SJCRH30 (cell line): ENCODE measurements around the gene ANKRD65. TPM values are rescaled to one million over a fixed set of nuclear protein-coding genes. Genes with fewer than 3 reads are reported as not detected.
A peak's percentile ranks its signal among the peaks of the same experiment; 100 is the strongest.
"Not testable (repeated sequence)": the region's sequence is repeated elsewhere in the genome, so short reads cannot be mapped to it uniquely, and the experiment has no call there.

ENCODE experiments used
- DNase-seq, 2 experiments: peaks; one replicate each; pipeline ENCODE4 v3.0.0-alpha.2; 2015 to 2020
- H3K27ac ChIP-seq: fragments of 250-450 bp; sonication (Bioruptor Pico); 2 replicates; pipeline ENCODE4 v1.5.1; 2020; ENCODE audit warnings: mild to moderate bottlenecking, moderate library complexity
- H3K27me3 ChIP-seq: fragments of 250-450 bp; sonication (Bioruptor Pico); 2 replicates; pipeline ENCODE4 v1.5.1; 2020; ENCODE audit warnings: mild to moderate bottlenecking, moderate library complexity
- H3K36me3 ChIP-seq: fragments of 250-450 bp; sonication (Bioruptor Pico); 2 replicates; pipeline ENCODE4 v1.5.1; 2020; ENCODE audit warnings: mild to moderate bottlenecking, moderate library complexity
- H3K4me1 ChIP-seq: fragments of 250-450 bp; sonication (Bioruptor Pico); 2 replicates; pipeline ENCODE4 v1.5.1; 2020; ENCODE audit warnings: mild to moderate bottlenecking, moderate library complexity
- H3K4me3 ChIP-seq: fragments of 250-450 bp; sonication (Bioruptor Pico); 2 replicates; pipeline ENCODE4 v1.5.1; 2020; ENCODE audit warnings: mild to moderate bottlenecking, moderate library complexity
- H3K9me3 ChIP-seq: fragments of 250-450 bp; sonication (Bioruptor Pico); replicated peaks from 2 replicates; pipeline ENCODE4 v1.5.1; 2020; ENCODE audit warnings: mild to moderate bottlenecking, moderate library complexity
- total RNA-seq: library from RNA; depleted of rRNA; stranded (reverse); fragments of >200 nt; shearing (Covaris generic); gene quantifications from 2 replicates; pipeline ENCODE4 v1.2.3, GENCODE V29; 2014

ANKRD65 gene
- total RNA-seq, 1 experiment from 2014 or later, result 6.2 TPM

GRCh38 chr1:1388078-1388472 lies 33.0 kb downstream of the ANKRD65 start:
- no peak for DNase-seq
- Histone ChIP-seq H3K4me1 (no peaks in the 10 kb centered on the region; the same call in 1 of the 2 replicates), H3K9me3 (peaks cover 4% of the 10 kb centered on the region), H3K27me3 (no peaks in the 10 kb centered on the region), H3K4me3 (no peak overlapping the region), H3K36me3 (peaks cover 90% of the 10 kb centered on the region), H3K27ac (no peak overlapping the region)

- peaks cover 84% of the 10 kb centered on the region for H3K36me3 ChIP-seq
Observed at GRCh38 chr1:1387098-1388077, 33.7 kb downstream of the ANKRD65 start.

GRCh38 chr1:1385931-1386330 lies 35.1 kb downstream of the ANKRD65 start:
- DNase-seq, result no peak
- no peak overlapping the region for H3K27ac ChIP-seq
- no peaks in the 10 kb centered on the region; the same call in 1 of the 2 replicates for H3K4me1 ChIP-seq
- H3K27me3 ChIP-seq, result no peaks in the 10 kb centered on the region
- H3K4me3 ChIP-seq, result no peak overlapping the region
- peaks cover 69% of the 10 kb centered on the region for H3K36me3 ChIP-seq
- H3K9me3 ChIP-seq, result peaks cover 4% of the 10 kb centered on the region

More at GRCh38 chr1:1387098-1388077, 33.7 kb downstream of the ANKRD65 start:
- Histone ChIP-seq H3K4me3 (no peak overlapping the region), H3K9me3 (peaks cover 4% of the 10 kb centered on the region), H3K27me3 (no peaks in the 10 kb centered on the region), H3K4me1 (no peaks in the 10 kb centered on the region; the same call in 1 of the 2 replicates), H3K27ac (no peak overlapping the region)
- no peak for DNase-seq

- H3K9me3 ChIP-seq, H3K27ac ChIP-seq, H3K4me1 ChIP-seq, H3K27me3 ChIP-seq, DNase-seq, H3K4me3 ChIP-seq: not testable (repeated sequence)
- peaks cover 63% of the 10 kb centered on the region for H3K36me3 ChIP-seq
Observed at GRCh38 chr1:1385339-1385738, 35.7 kb downstream of the ANKRD65 start.

GRCh38 chr1:1381294-1381693 lies 39.8 kb downstream of the ANKRD65 start:
- Histone ChIP-seq H3K4me3 (no peak overlapping the region), H3K36me3 (peaks cover 23% of the 10 kb centered on the region), H3K27me3 (no peaks in the 10 kb centered on the region), H3K27ac (no peak overlapping the region), H3K4me1 (peaks cover 6% of the 10 kb centered on the region), H3K9me3 (peaks cover 4% of the 10 kb centered on the region)
- no peak for DNase-seq

- H3K27ac ChIP-seq, result no peak overlapping the region
- H3K4me1 ChIP-seq, result peaks cover 6% of the 10 kb centered on the region
- peaks cover 18% of the 10 kb centered on the region for H3K36me3 ChIP-seq
- no peaks in the 10 kb centered on the region for H3K27me3 ChIP-seq
- DNase-seq, result no peak
- peaks cover 4% of the 10 kb centered on the region; the same call in 1 of the 2 replicates for H3K9me3 ChIP-seq
- no peak overlapping the region for H3K4me3 ChIP-seq
Observed at GRCh38 chr1:1380860-1381259, 40.2 kb downstream of the ANKRD65 start.

- no peak for DNase-seq
- H3K27me3 ChIP-seq, result no peaks in the 10 kb centered on the region
- H3K27ac ChIP-seq, result no peak overlapping the region
- H3K9me3 ChIP-seq, result no peaks in the 10 kb centered on the region
- peaks cover 10% of the 10 kb centered on the region for H3K4me1 ChIP-seq
- peaks cover 8% of the 10 kb centered on the region for H3K36me3 ChIP-seq
- no peak overlapping the region for H3K4me3 ChIP-seq
Observed at GRCh38 chr1:1377540-1378205, 43.4 kb downstream of the ANKRD65 start.

- Histone ChIP-seq H3K27ac (no peak overlapping the region), H3K9me3 (no peaks in the 10 kb centered on the region), H3K4me1 (peaks cover 17% of the 10 kb centered on the region), H3K4me3 (no peak overlapping the region), H3K36me3 (peaks cover 8% of the 10 kb centered on the region), H3K27me3 (no peaks in the 10 kb centered on the region)
- DNase-seq, result no peak
Observed at GRCh38 chr1:1376551-1377226, 44.4 kb downstream of the ANKRD65 start.

- Histone ChIP-seq H3K36me3 (peaks cover 8% of the 10 kb centered on the region), H3K4me3 (peak within 1 kb of the TSS; percentile 97), H3K9me3 (no peaks in the 10 kb centered on the region), H3K4me1 (peaks cover 28% of the 10 kb centered on the region), H3K27ac (peak within 1 kb of the TSS; percentile 86), H3K27me3 (no peaks in the 10 kb centered on the region)
- peak; percentile 100 for DNase-seq
Observed at GRCh38 chr1:1374929-1375662, 46.0 kb downstream of the ANKRD65 start, which contains the start of gene AURKAIP1. Gene AURKAIP1 (minus strand): TSS chr1:1375207. CDS start chr1:1374756, 451 bp downstream.

- H3K4me1 ChIP-seq, result peaks cover 28% of the 10 kb centered on the region
Observed at GRCh38 chr1:1374589-1374928, 46.5 kb downstream of the ANKRD65 start.

GRCh38 chr1:1373815-1374588 lies 47.1 kb downstream of the ANKRD65 start:
- H3K9me3 ChIP-seq, result no peaks in the 10 kb centered on the region
- DNase-seq, result no peak
- peaks cover 10% of the 10 kb centered on the region for H3K36me3 ChIP-seq
- H3K27me3 ChIP-seq, result no peaks in the 10 kb centered on the region
- H3K4me1 ChIP-seq, result peaks cover 25% of the 10 kb centered on the region
- H3K27ac ChIP-seq, result peak overlapping the region; percentile 86
- H3K4me3 ChIP-seq, result peak overlapping the region; percentile 97

More at GRCh38 chr1:1374589-1374928, 46.5 kb downstream of the ANKRD65 start:
- peaks cover 10% of the 10 kb centered on the region for H3K36me3 ChIP-seq
- peak overlapping the region; percentile 86 for H3K27ac ChIP-seq
- no peaks in the 10 kb centered on the region for H3K27me3 ChIP-seq
- H3K9me3 ChIP-seq, result no peaks in the 10 kb centered on the region
- peak; percentile 59 to 61 for DNase-seq
- peak overlapping the region; percentile 97 for H3K4me3 ChIP-seq

GRCh38 chr1:1373051-1373814 lies 47.8 kb downstream of the ANKRD65 start:
- Histone ChIP-seq H3K36me3 (peaks cover 10% of the 10 kb centered on the region), H3K27ac (no peak overlapping the region), H3K4me1 (peaks cover 22% of the 10 kb centered on the region), H3K4me3 (no peak overlapping the region; the same call in 1 of the 2 replicates), H3K27me3 (no peaks in the 10 kb centered on the region), H3K9me3 (no peaks in the 10 kb centered on the region)
- no peak for DNase-seq
